ENCODE measurements around the gene HSD17B3. TPM values are rescaled to one million over a fixed set of nuclear protein-coding genes. Genes with fewer than 3 reads are reported as not detected.
"Not testable (repeated sequence)": the region's sequence is repeated elsewhere in the genome, so short reads cannot be mapped to it uniquely, and the experiment has no call there.

Gene HSD17B3
- total RNA-seq, 2 experiments from 2014 or later, result not detected

- Mint-ChIP-seq H3K4me3 (no peak overlapping the region), H3K9me3 (no peaks in the 10 kb centered on the region), H3K27ac (no peak overlapping the region), H3K36me3 (ENCODE audit: low read depth) (no peaks in the 10 kb centered on the region), H3K27me3 (ENCODE audit: low read depth) (no peaks in the 10 kb centered on the region), H3K4me1 (ENCODE audit: low read depth) (no peaks in the 10 kb centered on the region)
- CTCF ChIA-PET, result interaction anchor here (0.7 to 4.2 kb wide), 19 partner anchors 9 to 1647 kb away, joined by 3 to 29 read pairs (median 4); partner anchors contain the start of genes HABP4 and SLC35D2
- peak; percentile 70 for DNase-seq
- intact Hi-C loops (cut with micrococcal nuclease), result loop anchor here (1.0 to 5.0 kb wide), 6 partner anchors 94 to 524 kb away; partner anchors contain the start of gene ZNF782
Measured at GRCh38 chr9:96327694-96328352, 25.8 kb upstream of the HSD17B3 start.

DNA sequence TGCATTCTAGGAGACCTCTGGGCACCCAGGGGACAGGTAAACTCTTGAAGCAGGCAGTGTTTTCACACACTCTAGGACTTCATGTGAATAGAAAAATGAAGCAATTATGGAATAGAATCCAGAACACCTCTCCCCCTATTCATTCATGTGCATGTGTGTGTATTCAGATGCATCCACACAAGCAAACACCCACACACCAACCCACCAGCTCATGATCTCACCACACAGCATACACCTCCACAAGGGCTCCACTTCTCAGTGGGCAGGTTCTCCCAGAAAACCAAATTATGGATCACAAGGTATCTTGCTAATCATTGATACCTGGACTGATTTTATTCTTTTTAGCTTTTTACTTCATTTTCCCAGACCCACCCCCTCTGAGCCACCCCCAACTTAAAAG, 21.2 kb upstream of the HSD17B3 start:
- no peak overlapping the region for H3K4me3 Mint-ChIP-seq
- no peak for DNase-seq
- intact Hi-C loops (cut with micrococcal nuclease), result no loop called here
- H3K27ac Mint-ChIP-seq, result no peak overlapping the region
- no peaks in the 10 kb centered on the region for H3K4me1 Mint-ChIP-seq (ENCODE audit: low read depth)
- CTCF ChIA-PET, result no interaction called here
- no peaks in the 10 kb centered on the region for H3K9me3 Mint-ChIP-seq
- H3K27me3 Mint-ChIP-seq (ENCODE audit: low read depth), result no peaks in the 10 kb centered on the region
- H3K36me3 Mint-ChIP-seq (ENCODE audit: low read depth), result no peaks in the 10 kb centered on the region

- DNase-seq, result not testable (repeated sequence)
- CTCF ChIA-PET, result interaction anchor here (0.7 kb wide), 1 partner anchor 10 kb away, joined by 3 read pairs; no protein-coding TSS in a partner anchor
Measured at GRCh38 chr9:96322736-96323135, 20.8 kb upstream of the HSD17B3 start.

GRCh38 chr9:96322210-96322609, 20.2 kb upstream of the HSD17B3 start:
- CTCF ChIA-PET, result interaction anchor here (0.7 kb wide), 1 partner anchor 11 kb away, joined by 3 read pairs; no protein-coding TSS in a partner anchor
- H3K9me3 Mint-ChIP-seq; H3K4me1 Mint-ChIP-seq (ENCODE audit: low read depth); intact Hi-C loops (cut with micrococcal nuclease); H3K27me3 Mint-ChIP-seq (ENCODE audit: low read depth); H3K27ac Mint-ChIP-seq; H3K36me3 Mint-ChIP-seq (ENCODE audit: low read depth); DNase-seq; H3K4me3 Mint-ChIP-seq: not testable (repeated sequence)

More at GRCh38 chr9:96322736-96323135, 20.8 kb upstream of the HSD17B3 start:
- H3K4me1 Mint-ChIP-seq (ENCODE audit: low read depth); H3K4me3 Mint-ChIP-seq; H3K9me3 Mint-ChIP-seq; H3K27me3 Mint-ChIP-seq (ENCODE audit: low read depth); H3K36me3 Mint-ChIP-seq (ENCODE audit: low read depth); intact Hi-C loops (cut with micrococcal nuclease); H3K27ac Mint-ChIP-seq: not testable (repeated sequence)

- Mint-ChIP-seq H3K27ac (no peak overlapping the region), H3K4me3 (no peak overlapping the region), H3K4me1 (ENCODE audit: low read depth) (no peaks in the 10 kb centered on the region), H3K36me3 (ENCODE audit: low read depth) (no peaks in the 10 kb centered on the region), H3K9me3 (no peaks in the 10 kb centered on the region), H3K27me3 (ENCODE audit: low read depth) (no peaks in the 10 kb centered on the region)
- DNase-seq, result no peak
- CTCF ChIA-PET, result no interaction called here
- intact Hi-C loops (cut with micrococcal nuclease), result no loop called here
Measured at GRCh38 chr9:96321515-96321914, 19.5 kb upstream of the HSD17B3 start.

- CTCF ChIA-PET, result interaction anchor here (0.6 to 1.4 kb wide), 3 partner anchors 88 to 606 kb away, joined by 3 to 4 read pairs (median 4); no protein-coding TSS in a partner anchor
- no peaks in the 10 kb centered on the region for H3K27me3 Mint-ChIP-seq (ENCODE audit: low read depth)
- intact Hi-C loops (cut with micrococcal nuclease), result no loop called here
- H3K9me3 Mint-ChIP-seq, result no peaks in the 10 kb centered on the region
- H3K4me3 Mint-ChIP-seq, result no peak overlapping the region
- H3K27ac Mint-ChIP-seq, result no peak overlapping the region
- DNase-seq, result no peak
- H3K4me1 Mint-ChIP-seq (ENCODE audit: low read depth), result no peaks in the 10 kb centered on the region
- H3K36me3 Mint-ChIP-seq (ENCODE audit: low read depth), result no peaks in the 10 kb centered on the region
Measured at GRCh38 chr9:96320749-96321280, 18.8 kb upstream of the HSD17B3 start.

- Mint-ChIP-seq H3K9me3 (peaks cover 2% of the 10 kb centered on the region), H3K27ac (no peak overlapping the region), H3K4me1 (ENCODE audit: low read depth) (no peaks in the 10 kb centered on the region), H3K36me3 (ENCODE audit: low read depth) (no peaks in the 10 kb centered on the region), H3K4me3 (no peak overlapping the region), H3K27me3 (ENCODE audit: low read depth) (no peaks in the 10 kb centered on the region)
- intact Hi-C loops (cut with micrococcal nuclease), result no loop called here
- DNase-seq, result no peak
- CTCF ChIA-PET, result interaction anchor here (3.9 to 6.7 kb wide), 2 partner anchors 8 to 85 kb away, joined by 29 to 70 read pairs; no protein-coding TSS in a partner anchor
Measured at GRCh38 chr9:96318921-96319565, 17.1 kb upstream of the HSD17B3 start.

GRCh38 chr9:96317335-96317980, 15.5 kb upstream of the HSD17B3 start:
- Mint-ChIP-seq H3K4me3 (no peak overlapping the region), H3K9me3 (peaks cover 15% of the 10 kb centered on the region), H3K27me3 (ENCODE audit: low read depth) (peaks cover under 1% of the 10 kb centered on the region), H3K27ac (no peak overlapping the region), H3K4me1 (ENCODE audit: low read depth) (no peaks in the 10 kb centered on the region), H3K36me3 (ENCODE audit: low read depth) (no peaks in the 10 kb centered on the region)
- CTCF ChIA-PET, result interaction anchor here (0.6 to 6.7 kb wide), 26 partner anchors 10 to 512 kb away, joined by 3 to 70 read pairs (median 3); no protein-coding TSS in a partner anchor
- intact Hi-C loops (cut with micrococcal nuclease), result loop anchor here (1.0 kb wide), 1 partner anchor 85 kb away; no protein-coding TSS in a partner anchor
- peak; percentile 72 for DNase-seq

- Mint-ChIP-seq H3K27ac (no peak overlapping the region), H3K4me3 (no peak overlapping the region), H3K36me3 (ENCODE audit: low read depth) (peaks cover 7% of the 10 kb centered on the region), H3K27me3 (ENCODE audit: low read depth) (peaks cover 11% of the 10 kb centered on the region), H3K4me1 (ENCODE audit: low read depth) (no peaks in the 10 kb centered on the region), H3K9me3 (peaks cover 29% of the 10 kb centered on the region)
- DNase-seq, result no peak
- intact Hi-C loops (cut with micrococcal nuclease), result no loop called here
- CTCF ChIA-PET, result interaction anchor here (0.6 to 0.9 kb wide), 2 partner anchors 18 to 78 kb away, joined by 3 to 5 read pairs; no protein-coding TSS in a partner anchor
Measured at GRCh38 chr9:96309850-96310249, 7.9 kb upstream of the HSD17B3 start.

GRCh38 chr9:96306958-96307357, 5.0 kb upstream of the HSD17B3 start:
- peaks cover 12% of the 10 kb centered on the region for H3K9me3 Mint-ChIP-seq
- H3K4me3 Mint-ChIP-seq; intact Hi-C loops (cut with micrococcal nuclease); H3K4me1 Mint-ChIP-seq (ENCODE audit: low read depth); DNase-seq; H3K27me3 Mint-ChIP-seq (ENCODE audit: low read depth); H3K27ac Mint-ChIP-seq; H3K36me3 Mint-ChIP-seq (ENCODE audit: low read depth): not testable (repeated sequence)
- CTCF ChIA-PET, result interaction anchor here (1.1 kb wide), 1 partner anchor 10 kb away, joined by 4 read pairs; no protein-coding TSS in a partner anchor

DNA sequence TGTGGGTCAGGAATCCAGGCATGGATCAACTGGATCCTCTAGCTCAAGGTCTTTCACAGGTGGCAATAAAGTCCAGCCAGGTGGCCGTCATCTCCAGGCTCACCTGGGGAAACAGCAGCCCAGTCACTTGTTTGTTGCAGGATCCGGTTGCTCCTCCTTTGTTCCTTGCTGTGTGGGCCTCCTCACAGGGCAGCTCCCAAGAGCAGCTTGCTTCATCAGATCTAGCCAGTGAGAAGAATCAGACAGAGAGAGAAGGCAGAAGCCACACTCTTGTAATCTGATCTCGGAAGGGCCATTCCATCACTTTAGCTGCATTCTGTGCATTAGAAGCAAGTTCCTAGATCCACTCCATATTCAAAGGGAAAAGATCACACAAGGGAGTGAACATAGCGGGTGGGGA, 3.2 kb upstream of the HSD17B3 start:
- no peak overlapping the region for H3K4me3 Mint-ChIP-seq
- peaks cover 4% of the 10 kb centered on the region for H3K27me3 Mint-ChIP-seq (ENCODE audit: low read depth)
- peaks cover 3% of the 10 kb centered on the region for H3K9me3 Mint-ChIP-seq
- H3K27ac Mint-ChIP-seq, result no peak overlapping the region
- no peaks in the 10 kb centered on the region for H3K36me3 Mint-ChIP-seq (ENCODE audit: low read depth)
- CTCF ChIA-PET, result interaction anchor here (1.2 to 1.6 kb wide), 2 partner anchors 12 to 73 kb away, joined by 4 to 7 read pairs; no protein-coding TSS in a partner anchor
- H3K4me1 Mint-ChIP-seq (ENCODE audit: low read depth), result no peaks in the 10 kb centered on the region
- no peak for DNase-seq
- intact Hi-C loops (cut with micrococcal nuclease), result no loop called here

GRCh38 chr9:96304230-96304629, 2.3 kb upstream of the HSD17B3 start:
- intact Hi-C loops (cut with micrococcal nuclease), result no loop called here

More at GRCh38 chr9:96304230-96304629, 2.3 kb upstream of the HSD17B3 start:
- H3K4me1 Mint-ChIP-seq (ENCODE audit: low read depth), result no peaks in the 10 kb centered on the region
- H3K27ac Mint-ChIP-seq, result no peak overlapping the region
- no peak overlapping the region for H3K4me3 Mint-ChIP-seq
- peaks cover under 1% of the 10 kb centered on the region for H3K27me3 Mint-ChIP-seq (ENCODE audit: low read depth)
- no peak for DNase-seq
- no peaks in the 10 kb centered on the region for H3K36me3 Mint-ChIP-seq (ENCODE audit: low read depth)
- CTCF ChIA-PET, result interaction anchor here (1.6 kb wide), 1 partner anchor 13 kb away, joined by 7 read pairs; no protein-coding TSS in a partner anchor
- H3K9me3 Mint-ChIP-seq, result peaks cover 3% of the 10 kb centered on the region
